Activated CD4-positive, alpha-beta T cell treated with anti-CD3 and anti-CD28 coated beads for 24 hours (primary cell): Measurements from ENCODE around the gene SDE2.
"Not testable (repeated sequence)": the region's sequence is repeated elsewhere in the genome, so short reads cannot be mapped to it uniquely, and the experiment has no call there.

Source experiments
- DNase-seq, 2 donors: peaks; one replicate each; pipeline ENCODE4 v3.0.0-alpha.2; 2020; ENCODE audit warnings: low read depth in 2 of 2

The SDE2 gene

GRCh38 chr1:225942574-225942973 lies 56.6 kb downstream of the SDE2 start:
- no peak for DNase-seq

GRCh38 chr1:225941942-225942222 lies 57.3 kb downstream of the SDE2 start:
- no peak for DNase-seq

- DNase-seq, result no peak
Measured at GRCh38 chr1:225941187-225941941, 57.8 kb downstream of the SDE2 start, which contains the start of gene LEFTY2. LEFTY2 (minus strand) TSS chr1:225941220; CDS start chr1:225941140, 80 bp downstream.

- no peak for DNase-seq
Measured at GRCh38 chr1:225940385-225941151, 58.6 kb downstream of the SDE2 start.

GRCh38 chr1:225939939-225940310 lies 59.2 kb downstream of the SDE2 start:
- DNase-seq, result not testable (repeated sequence)

- not testable (repeated sequence) for DNase-seq
Measured at GRCh38 chr1:225939097-225939938, 59.8 kb downstream of the SDE2 start.

- no peak for DNase-seq
Measured at GRCh38 chr1:225937048-225937968, 61.8 kb downstream of the SDE2 start.

GRCh38 chr1:225936523-225936922 lies 62.6 kb downstream of the SDE2 start:
- no peak for DNase-seq

GRCh38 chr1:225936086-225936485 lies 63.1 kb downstream of the SDE2 start:
- not testable (repeated sequence) for DNase-seq

GRCh38 chr1:225934711-225935110 lies 64.4 kb downstream of the SDE2 start:
- DNase-seq, result no peak

- no peak for DNase-seq
Measured at GRCh38 chr1:225933072-225933471, 66.1 kb downstream of the SDE2 start.
